Left lung (tissue), 10 donors: ENCODE measurements around the gene ARHGAP26. TPM values are rescaled to one million over a fixed set of nuclear protein-coding genes. Genes with fewer than 3 reads are reported as not detected.

Experiments used
- ATAC-seq: fragments of 200-7000 bp; cut with Tn5 transposase; one replicate; pipeline ENCODE4 v1.9.1; 2020; ENCODE audit warnings: moderate library complexity
- DNase-seq, 4 donors: peaks; one replicate each; pipeline ENCODE4 v3.0.0-alpha.2; 2013 to 2020
- H3K27ac ChIP-seq, 2 donors: fragments of 200-600 bp; sonication (generic) in 1 of 2; one replicate each; pipeline versions ENCODE4 v1.5.0 to v1.8.0; 2020 to 2021
- H3K27me3 ChIP-seq, 2 donors: fragments of 200-600 bp; sonication (generic) in 1 of 2; one replicate each; pipeline versions ENCODE4 v1.5.0 to v1.8.0; 2020 to 2021
- H3K36me3 ChIP-seq, 2 donors: fragments of 200-600 bp; sonication (generic) in 1 of 2; one replicate each; pipeline versions ENCODE4 v1.5.0 to v1.8.0; 2020 to 2021
- H3K4me1 ChIP-seq, 2 donors: fragments of 200-600 bp; one replicate each; pipeline ENCODE4 v1.8.0; 2021
- H3K4me3 ChIP-seq, 2 donors: fragments of 200-600 bp; sonication (generic) in 1 of 2; one replicate each; pipeline versions ENCODE4 v1.5.0 to v1.8.0; 2020 to 2021; ENCODE audit warnings: mild to moderate bottlenecking in 1 of 2
- H3K9me3 ChIP-seq, 2 donors: fragments of 200-600 bp; sonication (generic) in 1 of 2; one replicate each; pipeline versions ENCODE4 v1.5.0 to v1.8.0; 2020 to 2021
- intact Hi-C, 2 donors: fragments of 100-400 bp; cut with DNase I; formaldehyde crosslinking; loops; one replicate each; pipeline versions ENCODE4 v1.11.2 to v1.14.2; 2022
- polyA plus RNA-seq, 6 donors: library from polyadenylated mRNA; unstranded; fragments of 120-200 nt; gene quantifications; one replicate each; pipeline ENCODE4 v1.2.1, GENCODE V29; 2013; ENCODE audit not compliant: insufficient read length in 6 of 6
- total RNA-seq, 2 donors: library from RNA; stranded (reverse); fragmentation: NEBNext Ultra II Directional; extraction: Animal tissue kit (Norgen Biotek cat#: 25700); gene quantifications; one replicate each; pipeline ENCODE4 v1.2.1, GENCODE V29; 2021
- TF ChIP-seq, protein P1 (sequence below), 2 donors: fragments of 200-600 bp; sonication (generic) in 1 of 2; IDR thresholded peaks; one replicate each; pipeline versions ENCODE4 v1.5.0 to v1.8.0; 2021; ENCODE audit warnings: antibody characterized with exemption in 2 of 2
- donor health status: DM: no; HTN: yes; CAD: no.
- donor health status: DM: no; HTN: no; CAD: no.

The ARHGAP26 gene
- total and polyA plus RNA-seq, 8 donors, result 13.9 to 61.9 (median 14.9) TPM

DNA sequence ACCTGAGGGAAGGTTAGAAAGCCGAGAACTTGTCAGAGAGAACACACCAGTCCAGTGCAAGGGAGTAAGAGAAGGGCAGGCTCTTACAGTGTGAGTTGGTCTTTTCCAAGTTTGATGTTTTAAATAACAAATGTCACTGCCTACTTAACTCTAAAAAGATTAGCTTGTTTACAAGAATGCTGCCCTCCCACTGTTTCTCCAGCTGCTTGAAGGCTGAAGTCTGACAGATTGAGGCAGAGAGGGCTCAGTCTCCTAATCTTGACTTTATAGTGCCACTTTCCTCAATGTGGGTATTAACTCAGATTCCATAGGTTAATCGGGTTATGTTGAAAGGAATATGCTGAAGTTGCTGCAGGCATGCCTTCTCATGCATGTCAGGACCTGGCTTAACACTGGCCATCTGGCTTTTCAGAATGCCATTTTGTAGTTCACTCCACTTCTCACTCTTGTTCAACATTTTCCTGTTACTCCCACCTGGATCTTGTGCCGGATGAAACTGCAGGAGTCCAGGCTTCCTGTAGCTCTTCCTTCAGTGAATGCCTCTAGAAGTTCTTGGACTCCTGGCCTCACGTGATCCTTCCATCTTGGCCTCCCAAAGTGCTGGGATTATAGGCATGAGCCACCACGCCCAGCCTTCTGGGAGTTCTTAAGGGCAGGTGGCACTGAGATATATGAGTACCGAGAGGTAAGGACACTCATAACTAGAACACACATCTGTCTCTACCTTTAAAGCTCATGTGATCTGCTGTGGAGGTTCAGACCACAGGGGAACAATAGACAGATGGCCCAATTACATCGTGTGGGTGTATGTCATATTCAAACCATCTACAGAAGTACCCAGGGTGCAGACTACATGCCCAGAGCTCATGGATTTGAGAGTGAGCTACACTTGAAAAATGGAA, 249.7 kb downstream of the ARHGAP26 start:
- Histone ChIP-seq H3K9me3 (no peaks in the 10 kb centered on the region), H3K4me1 (peaks cover 8 to 9% of the 10 kb centered on the region in 2 donors), H3K36me3 (peaks cover 0 to 13% of the 10 kb centered on the region in 2 donors), H3K27ac (no peak overlapping the region), H3K27me3 (no peaks in the 10 kb centered on the region), H3K4me3 (no peak overlapping the region)
- no peak for DNase-seq
- ATAC-seq, result no peak
- intact Hi-C loops, result no loop called here
- TF ChIP-seq, protein P1, sequence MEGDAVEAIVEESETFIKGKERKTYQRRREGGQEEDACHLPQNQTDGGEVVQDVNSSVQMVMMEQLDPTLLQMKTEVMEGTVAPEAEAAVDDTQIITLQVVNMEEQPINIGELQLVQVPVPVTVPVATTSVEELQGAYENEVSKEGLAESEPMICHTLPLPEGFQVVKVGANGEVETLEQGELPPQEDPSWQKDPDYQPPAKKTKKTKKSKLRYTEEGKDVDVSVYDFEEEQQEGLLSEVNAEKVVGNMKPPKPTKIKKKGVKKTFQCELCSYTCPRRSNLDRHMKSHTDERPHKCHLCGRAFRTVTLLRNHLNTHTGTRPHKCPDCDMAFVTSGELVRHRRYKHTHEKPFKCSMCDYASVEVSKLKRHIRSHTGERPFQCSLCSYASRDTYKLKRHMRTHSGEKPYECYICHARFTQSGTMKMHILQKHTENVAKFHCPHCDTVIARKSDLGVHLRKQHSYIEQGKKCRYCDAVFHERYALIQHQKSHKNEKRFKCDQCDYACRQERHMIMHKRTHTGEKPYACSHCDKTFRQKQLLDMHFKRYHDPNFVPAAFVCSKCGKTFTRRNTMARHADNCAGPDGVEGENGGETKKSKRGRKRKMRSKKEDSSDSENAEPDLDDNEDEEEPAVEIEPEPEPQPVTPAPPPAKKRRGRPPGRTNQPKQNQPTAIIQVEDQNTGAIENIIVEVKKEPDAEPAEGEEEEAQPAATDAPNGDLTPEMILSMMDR (IDR thresholded peaks at IDR 0.05), result no peak

DNA sequence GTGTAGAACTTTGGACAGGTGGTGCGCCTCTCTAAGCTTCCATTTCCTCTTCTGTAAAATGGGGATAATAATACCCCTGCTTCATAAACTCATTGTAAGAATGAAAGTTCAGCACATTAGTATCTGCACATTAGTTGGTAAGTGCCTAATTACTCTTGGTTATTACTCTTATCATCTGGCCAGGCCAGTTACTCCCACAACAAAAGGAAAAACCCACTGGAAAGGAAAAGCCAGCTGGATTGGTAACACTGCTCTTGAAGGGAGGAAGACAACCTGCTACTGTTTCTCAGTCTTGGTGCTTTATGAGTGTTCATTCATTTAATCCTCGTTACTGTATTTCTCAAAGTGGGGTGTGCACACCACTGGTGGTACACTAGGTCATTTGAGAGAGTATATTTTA, 251.4 kb downstream of the ARHGAP26 start:
- no peak overlapping the region for H3K27ac ChIP-seq
- DNase-seq, result no peak
- H3K4me3 ChIP-seq, result no peak overlapping the region
- H3K36me3 ChIP-seq, result peaks cover 0 to 5% of the 10 kb centered on the region in 2 donors
- no peaks in the 10 kb centered on the region for H3K27me3 ChIP-seq
- intact Hi-C loops, result no loop called here
- H3K9me3 ChIP-seq, result no peaks in the 10 kb centered on the region
- H3K4me1 ChIP-seq, result peaks cover 8 to 9% of the 10 kb centered on the region in 2 donors
- ATAC-seq, result no peak
- TF ChIP-seq, protein P1 (IDR thresholded peaks at IDR 0.05), result no peak

DNA sequence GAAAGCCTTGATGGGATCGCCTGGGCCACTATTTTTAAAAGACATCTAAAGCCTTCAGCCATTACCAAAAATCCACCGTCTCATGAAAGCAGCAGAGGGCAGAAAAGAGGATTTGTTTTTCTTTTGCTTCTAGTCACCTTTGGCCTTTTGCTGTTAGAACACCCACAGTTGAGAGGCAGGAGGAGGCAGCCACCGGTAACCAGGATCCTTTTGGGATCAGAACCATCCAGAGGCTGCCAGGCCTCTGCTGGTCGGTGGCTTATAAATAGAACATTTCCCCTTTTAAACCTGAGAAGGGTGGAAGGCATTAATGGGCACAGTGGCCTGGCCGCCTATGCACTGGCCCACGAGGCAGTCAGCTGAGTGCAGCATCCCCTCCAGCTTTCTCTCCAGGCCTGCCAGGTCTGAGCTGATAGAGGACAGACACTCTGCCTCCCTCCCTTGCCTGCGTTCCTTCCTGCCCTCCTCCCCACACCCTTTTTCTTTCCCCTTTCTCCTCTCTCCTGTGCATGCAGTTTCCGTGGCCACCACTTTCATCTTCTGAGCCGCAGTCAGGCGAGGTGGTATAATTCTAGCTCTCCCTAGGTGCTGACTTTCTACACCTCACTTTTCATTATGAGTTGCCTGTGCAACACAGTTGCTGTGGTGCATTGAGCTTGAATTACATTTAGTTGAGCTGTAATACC, 253.4 kb downstream of the ARHGAP26 start:
- peaks cover 0 to 13% of the 10 kb centered on the region in 2 donors for H3K36me3 ChIP-seq
- DNase-seq, result no peak
- H3K27me3 ChIP-seq, result no peaks in the 10 kb centered on the region
- no peaks in the 10 kb centered on the region for H3K9me3 ChIP-seq
- H3K27ac ChIP-seq, result no peak overlapping the region
- peaks cover 8 to 9% of the 10 kb centered on the region in 2 donors for H3K4me1 ChIP-seq
- intact Hi-C loops, result no loop called here
- H3K4me3 ChIP-seq, result no peak overlapping the region
- TF ChIP-seq, protein P1 (IDR thresholded peaks at IDR 0.05), result no peak
- ATAC-seq, result peak; percentile 41

DNA sequence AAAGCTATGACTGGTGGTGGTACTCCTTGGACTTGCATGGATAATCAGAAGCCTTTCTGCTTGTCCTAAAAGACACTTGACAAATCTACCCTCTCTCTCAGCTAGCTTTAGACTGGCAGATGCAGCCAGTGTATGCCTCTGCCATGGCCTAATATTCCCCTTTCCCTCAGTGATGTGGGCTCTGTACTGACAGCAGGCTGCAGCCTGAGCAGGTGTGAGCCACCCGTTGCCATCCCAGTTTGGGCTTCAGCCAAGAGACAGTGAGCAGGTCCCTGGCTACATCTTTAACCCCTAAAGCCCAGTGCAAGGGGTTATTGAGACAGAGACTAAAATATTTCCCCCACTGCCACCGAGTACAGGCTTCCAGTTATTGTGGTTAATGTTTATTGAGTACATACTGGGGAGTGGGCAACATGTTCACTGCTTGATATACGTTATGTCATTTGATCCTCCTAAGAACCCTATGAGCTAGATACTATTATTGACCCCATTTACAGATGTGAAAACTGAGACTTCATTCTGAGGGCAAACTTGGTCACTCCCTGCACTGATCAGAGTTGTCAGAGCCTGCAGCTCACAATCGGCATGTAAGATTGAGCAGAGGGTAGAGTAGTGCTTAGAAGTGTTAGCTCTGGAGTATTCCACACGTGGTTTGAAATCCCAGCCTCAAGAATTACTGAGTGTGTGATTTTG, 254.2 kb downstream of the ARHGAP26 start:
- Histone ChIP-seq H3K27me3 (no peaks in the 10 kb centered on the region), H3K36me3 (peaks cover 0 to 13% of the 10 kb centered on the region in 2 donors), H3K4me1 (peaks cover 8 to 9% of the 10 kb centered on the region in 2 donors), H3K27ac (no peak overlapping the region), H3K4me3 (no peak overlapping the region), H3K9me3 (no peaks in the 10 kb centered on the region)
- no peak for ATAC-seq
- DNase-seq, result no peak
- TF ChIP-seq, protein P1 (IDR thresholded peaks at IDR 0.05), result no peak
- intact Hi-C loops, result no loop called here
